Endodermal cell (in vitro differentiated cells): ENCODE results near the gene CPOX. TPM values are rescaled to one million over a fixed set of nuclear protein-coding genes. Genes with fewer than 3 reads are reported as not detected.

ENCODE experiments used
- DNase-seq: peaks from one replicate; pipeline ENCODE4 v3.0.0-alpha.2; 2017
- H3K27ac ChIP-seq: 2 replicates; pipeline ENCODE4 v1.5.1; 2013; ENCODE audit warnings: mild to moderate bottlenecking, low read depth, low read length, moderate library complexity
- H3K27me3 ChIP-seq: 2 replicates; pipeline ENCODE4 v1.6.1; 2013; ENCODE audit warnings: mild to moderate bottlenecking, low read length, moderate library complexity; ENCODE audit not compliant: insufficient read depth, control insufficient read depth, poor library complexity, severe bottlenecking
- H3K36me3 ChIP-seq: 2 replicates; pipeline ENCODE4 v1.7.0; 2013; ENCODE audit warnings: mild to moderate bottlenecking, low read length, moderate library complexity; ENCODE audit not compliant: control insufficient read depth, insufficient read depth
- H3K4me1 ChIP-seq: one replicate; pipeline ENCODE4 v1.7.0; 2013; ENCODE audit warnings: low read length; ENCODE audit not compliant: control insufficient read depth, insufficient read depth
- H3K4me3 ChIP-seq: 2 replicates; pipeline ENCODE4 v1.5.1; 2013; ENCODE audit warnings: mild to moderate bottlenecking, low read length, moderate library complexity
- H3K9ac ChIP-seq: 2 replicates; pipeline ENCODE4 v1.6.1; 2013; ENCODE audit warnings: mild to moderate bottlenecking, low read length, moderate library complexity; ENCODE audit not compliant: poor library complexity, severe bottlenecking; ENCODE audit errors: extremely low read depth
- H3K9me3 ChIP-seq: 2 replicates; pipeline ENCODE4 v1.6.1; 2013; ENCODE audit warnings: mild to moderate bottlenecking, low read length, moderate library complexity; ENCODE audit not compliant: control insufficient read depth
- H3K27ac Mint-ChIP-seq: 2 replicates; pipeline ENCODE4 v1.8.0; 2020; ENCODE audit warnings: mixed read lengths
- H3K27me3 Mint-ChIP-seq: 2 replicates; pipeline ENCODE4 v1.8.0; 2021; ENCODE audit warnings: mild to moderate bottlenecking, mixed read lengths; ENCODE audit not compliant: insufficient read depth
- H3K36me3 Mint-ChIP-seq: 2 replicates; pipeline ENCODE4 v1.8.0; 2020; ENCODE audit warnings: low read depth, mixed read lengths
- H3K4me1 Mint-ChIP-seq: 2 replicates; pipeline ENCODE4 v1.8.0; 2020; ENCODE audit warnings: mixed read lengths
- H3K4me3 Mint-ChIP-seq: 2 replicates; pipeline ENCODE4 v1.8.0; 2020; ENCODE audit warnings: mild to moderate bottlenecking, moderate library complexity, mixed read lengths
- H3K9me3 Mint-ChIP-seq: 2 replicates; pipeline ENCODE4 v1.8.0; 2020; ENCODE audit warnings: mild to moderate bottlenecking, mixed read lengths
- WGBS, 2 experiments: methylation state at CpG; one replicate each; pipeline versions ENCODE4 v1.1.5 to v1.1.7; 2013; ENCODE audit warnings: missing lambda C conversion rate in 2 of 2, mixed read lengths in 1 of 2; ENCODE audit not compliant: insufficient coverage in 1 of 2, insufficient read length in 1 of 2; 5-methylcytosine and 5-hydroxymethylcytosine counted together
- total RNA-seq, 2 donors: library from RNA; stranded (reverse); fragmentation: NEBNext Ultra II Directional in 1 of 2; extraction: Animal tissue kit (Norgen Biotek cat#: 25700) in 1 of 2; gene quantifications; 2 replicates in 1 of 2; 3 replicates in 1 of 2; pipeline ENCODE4 v1.2.1, GENCODE V29; 2021
- TF ChIP-seq, protein P1 (sequence below): fragments of 200-600 bp; sonication (generic); conservative IDR thresholded peaks from 2 replicates; pipeline ENCODE4 v1.5.0; 2021; ENCODE audit warnings: antibody characterized with exemption, mild to moderate bottlenecking

The CPOX gene
- total RNA-seq, 2 donors from 2014 or later, result 18.0 to 20.3 TPM

DNA sequence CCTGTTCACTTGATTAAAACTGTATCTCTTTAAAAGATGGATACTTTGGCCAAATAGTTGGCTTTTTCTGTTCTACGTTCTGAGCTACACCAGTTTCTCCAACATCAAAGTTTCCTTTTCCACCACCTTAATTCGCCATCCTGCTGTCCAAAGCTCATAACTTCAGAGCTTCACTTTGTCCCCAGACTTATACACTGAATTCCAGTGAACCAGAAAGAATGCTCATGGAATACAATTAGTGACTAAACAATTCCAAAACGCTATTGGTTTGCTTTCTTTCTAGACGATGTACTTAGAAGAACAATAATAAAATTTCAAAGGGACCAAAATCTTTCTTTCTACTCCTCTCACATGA, 38.4 kb downstream of the CPOX start:
- Mint-ChIP-seq H3K4me1 (peaks cover 13% of the 10 kb centered on the region), H3K36me3 (no peaks in the 10 kb centered on the region), H3K27me3 (peaks cover 2% of the 10 kb centered on the region), H3K9me3 (no peaks in the 10 kb centered on the region), H3K27ac (no peak overlapping the region), H3K4me3 (no peak overlapping the region)
- Histone ChIP-seq H3K9me3 (no peaks in the 10 kb centered on the region), H3K4me3 (no peak overlapping the region), H3K4me1 (peaks cover 2% of the 10 kb centered on the region), H3K27ac (no peak overlapping the region), H3K27me3 (no peaks in the 10 kb centered on the region), H3K9ac (no peak overlapping the region), H3K36me3 (no peaks in the 10 kb centered on the region)
- DNase-seq, result no peak
- TF ChIP-seq, protein P1, sequence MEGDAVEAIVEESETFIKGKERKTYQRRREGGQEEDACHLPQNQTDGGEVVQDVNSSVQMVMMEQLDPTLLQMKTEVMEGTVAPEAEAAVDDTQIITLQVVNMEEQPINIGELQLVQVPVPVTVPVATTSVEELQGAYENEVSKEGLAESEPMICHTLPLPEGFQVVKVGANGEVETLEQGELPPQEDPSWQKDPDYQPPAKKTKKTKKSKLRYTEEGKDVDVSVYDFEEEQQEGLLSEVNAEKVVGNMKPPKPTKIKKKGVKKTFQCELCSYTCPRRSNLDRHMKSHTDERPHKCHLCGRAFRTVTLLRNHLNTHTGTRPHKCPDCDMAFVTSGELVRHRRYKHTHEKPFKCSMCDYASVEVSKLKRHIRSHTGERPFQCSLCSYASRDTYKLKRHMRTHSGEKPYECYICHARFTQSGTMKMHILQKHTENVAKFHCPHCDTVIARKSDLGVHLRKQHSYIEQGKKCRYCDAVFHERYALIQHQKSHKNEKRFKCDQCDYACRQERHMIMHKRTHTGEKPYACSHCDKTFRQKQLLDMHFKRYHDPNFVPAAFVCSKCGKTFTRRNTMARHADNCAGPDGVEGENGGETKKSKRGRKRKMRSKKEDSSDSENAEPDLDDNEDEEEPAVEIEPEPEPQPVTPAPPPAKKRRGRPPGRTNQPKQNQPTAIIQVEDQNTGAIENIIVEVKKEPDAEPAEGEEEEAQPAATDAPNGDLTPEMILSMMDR, result no peak
- WGBS, 2 experiments, result 75 to 78% methylated on average over 3 to 4 of the region's 4 CpGs

DNA sequence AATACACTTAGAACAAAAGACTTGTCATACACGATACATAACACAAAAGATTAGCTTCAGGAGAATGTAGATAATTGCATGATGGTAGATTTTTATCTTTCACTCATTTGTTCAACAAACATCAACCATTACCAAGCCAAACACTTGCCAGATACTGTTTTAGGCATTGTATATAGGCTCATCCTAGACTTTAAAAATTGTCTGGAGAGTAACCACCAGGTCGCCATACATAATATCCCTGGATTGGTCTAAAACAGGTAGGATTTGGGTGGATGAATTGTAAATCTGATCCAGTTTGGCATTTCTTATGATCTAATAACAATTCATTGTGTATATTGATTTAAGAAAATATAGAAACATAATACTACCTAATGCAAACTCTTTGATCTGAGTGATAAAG, 38.8 kb downstream of the CPOX start:
- no peaks in the 10 kb centered on the region for H3K36me3 ChIP-seq
- no peaks in the 10 kb centered on the region for H3K9me3 Mint-ChIP-seq
- no peaks in the 10 kb centered on the region for H3K27me3 ChIP-seq
- no peak overlapping the region for H3K4me3 Mint-ChIP-seq
- TF ChIP-seq, protein P1, result no peak
- H3K9me3 ChIP-seq, result no peaks in the 10 kb centered on the region
- 96 to 100% methylated on average over 1 of the region's 2 CpGs for WGBS, 2 experiments
- H3K4me1 ChIP-seq, result peaks cover 2% of the 10 kb centered on the region
- peaks cover 13% of the 10 kb centered on the region for H3K4me1 Mint-ChIP-seq
- H3K27ac Mint-ChIP-seq, result no peak overlapping the region
- no peaks in the 10 kb centered on the region for H3K36me3 Mint-ChIP-seq
- H3K27me3 Mint-ChIP-seq, result peaks cover 2% of the 10 kb centered on the region
- no peak overlapping the region for H3K4me3 ChIP-seq
- no peak overlapping the region for H3K9ac ChIP-seq
- no peak overlapping the region for H3K27ac ChIP-seq
- no peak for DNase-seq

DNA sequence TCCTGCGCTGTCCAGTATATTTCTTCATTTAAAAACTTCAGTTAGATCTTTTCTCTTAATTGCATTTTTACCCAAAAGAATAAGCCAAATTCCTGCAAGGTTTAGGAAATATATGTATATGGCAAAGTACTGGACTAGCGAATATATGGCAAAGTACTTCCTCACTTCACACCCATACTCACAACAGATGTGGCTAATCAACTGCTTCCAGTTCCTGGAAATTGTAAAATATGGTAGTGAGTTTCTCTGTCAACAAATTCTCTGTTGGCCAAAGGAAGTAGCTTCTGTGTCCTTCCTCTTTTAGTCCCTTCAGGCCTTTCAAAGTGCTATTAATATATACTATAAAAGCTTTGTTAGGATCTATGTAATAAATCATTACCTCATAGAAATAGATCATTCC, 39.7 kb downstream of the CPOX start:
- 100% methylated on average over 1 of the region's 2 CpGs; no CpG with 5 or more reads in 1 of the 2 experiments for WGBS, 2 experiments
- TF ChIP-seq, protein P1, result no peak
- Histone ChIP-seq H3K36me3 (no peaks in the 10 kb centered on the region), H3K4me1 (peaks cover 2% of the 10 kb centered on the region), H3K27ac (no peak overlapping the region), H3K9ac (no peak overlapping the region), H3K4me3 (no peak overlapping the region), H3K27me3 (no peaks in the 10 kb centered on the region), H3K9me3 (no peaks in the 10 kb centered on the region)
- Mint-ChIP-seq H3K36me3 (no peaks in the 10 kb centered on the region), H3K9me3 (no peaks in the 10 kb centered on the region), H3K4me3 (no peak overlapping the region), H3K27ac (no peak overlapping the region), H3K27me3 (peaks cover 2% of the 10 kb centered on the region), H3K4me1 (peaks cover 13% of the 10 kb centered on the region)
- no peak for DNase-seq
